Measurements from ENCODE around the gene TNIP1.

TNIP1 gene

GRCh38 chr5:151071848-151072629 lies 8.8 kb downstream of the TNIP1 start:
- TF ChIP-seq POLR2A (IDR thresholded peaks at IDR 0.05; ENCODE audit: low read depth, low read length) = no peak
- no peak for TF ChIP-seq POLR2AphosphoS5 (IDR thresholded peaks at IDR 0.05; ENCODE audit: low read depth, low read length)
- TF ChIP-seq TAF1 (IDR thresholded peaks at IDR 0.05; ENCODE audit: borderline replicate concordance, low read depth, low read length) = no peak
- FAIRE-seq (no peak), DNase-seq (ENCODE audit: insufficient read length) (no peak)

GRCh38 chr5:151071021-151071420 lies 9.8 kb downstream of the TNIP1 start:
- TF ChIP-seq POLR2A (IDR thresholded peaks at IDR 0.05; ENCODE audit: low read depth, low read length) (no peak), TAF1 (IDR thresholded peaks at IDR 0.05; ENCODE audit: borderline replicate concordance, low read depth, low read length) (no peak), POLR2AphosphoS5 (IDR thresholded peaks at IDR 0.05; ENCODE audit: low read depth, low read length) (no peak)
- FAIRE-seq (no peak), DNase-seq (ENCODE audit: insufficient read length) (no peak)

GRCh38 chr5:151070449-151070848 lies 10.4 kb downstream of the TNIP1 start:
- FAIRE-seq (no peak), DNase-seq (ENCODE audit: insufficient read length) (no peak)
- no peak for TF ChIP-seq POLR2AphosphoS5 (IDR thresholded peaks at IDR 0.05; ENCODE audit: low read depth, low read length)
- TF ChIP-seq TAF1 (IDR thresholded peaks at IDR 0.05; ENCODE audit: borderline replicate concordance, low read depth, low read length) = no peak
- TF ChIP-seq POLR2A (IDR thresholded peaks at IDR 0.05; ENCODE audit: low read depth, low read length) = no peak

GRCh38 chr5:151068433-151069197 lies 12.2 kb downstream of the TNIP1 start:
- FAIRE-seq (peak; percentile 73), DNase-seq (ENCODE audit: insufficient read length) (no peak)

GRCh38 chr5:151067632-151068432 lies 13.0 kb downstream of the TNIP1 start:
- no peak for DNase-seq (ENCODE audit: insufficient read length)
- FAIRE-seq = peak; percentile 9
- TF ChIP-seq POLR2A (IDR thresholded peaks at IDR 0.05; ENCODE audit: low read depth, low read length) (no peak), TAF1 (IDR thresholded peaks at IDR 0.05; ENCODE audit: borderline replicate concordance, low read depth, low read length) (no peak)

More at GRCh38 chr5:151068433-151069197, 12.2 kb downstream of the TNIP1 start:
- 0 out of 2 replicates have a peak, but pooled peaks have one; percentile 15 for TF ChIP-seq POLR2AphosphoS5 (IDR thresholded peaks at IDR 0.05; ENCODE audit: low read depth, low read length)
- no peak for TF ChIP-seq TAF1 (IDR thresholded peaks at IDR 0.05; ENCODE audit: borderline replicate concordance, low read depth, low read length)

- DNase-seq (ENCODE audit: insufficient read length) = no peak
- peak; percentile 9 for FAIRE-seq
- no peak for TF ChIP-seq POLR2AphosphoS5 (IDR thresholded peaks at IDR 0.05; ENCODE audit: low read depth, low read length)
- no peak for TF ChIP-seq TAF1 (IDR thresholded peaks at IDR 0.05; ENCODE audit: borderline replicate concordance, low read depth, low read length)
- no peak for TF ChIP-seq POLR2A (IDR thresholded peaks at IDR 0.05; ENCODE audit: low read depth, low read length)
Observed at GRCh38 chr5:151066920-151067319, 13.9 kb downstream of the TNIP1 start.

GRCh38 chr5:151065609-151066008 lies 15.2 kb downstream of the TNIP1 start:
- no peak for DNase-seq (ENCODE audit: insufficient read length)

GRCh38 chr5:151064916-151065499 lies 15.8 kb downstream of the TNIP1 start:
- DNase-seq (ENCODE audit: insufficient read length) = no peak
- no peak for FAIRE-seq
- TF ChIP-seq POLR2AphosphoS5 (IDR thresholded peaks at IDR 0.05; ENCODE audit: low read depth, low read length) = no peak
- no peak for TF ChIP-seq TAF1 (IDR thresholded peaks at IDR 0.05; ENCODE audit: borderline replicate concordance, low read depth, low read length)
- TF ChIP-seq POLR2A (IDR thresholded peaks at IDR 0.05; ENCODE audit: low read depth, low read length) = no peak

More at GRCh38 chr5:151065609-151066008, 15.2 kb downstream of the TNIP1 start:
- FAIRE-seq = no peak
- TF ChIP-seq POLR2A (IDR thresholded peaks at IDR 0.05; ENCODE audit: low read depth, low read length) (no peak), TAF1 (IDR thresholded peaks at IDR 0.05; ENCODE audit: borderline replicate concordance, low read depth, low read length) (no peak), POLR2AphosphoS5 (IDR thresholded peaks at IDR 0.05; ENCODE audit: low read depth, low read length) (no peak)

- FAIRE-seq (peak; percentile 14), DNase-seq (ENCODE audit: insufficient read length) (no peak)
- TF ChIP-seq POLR2A (IDR thresholded peaks at IDR 0.05; ENCODE audit: low read depth, low read length) (0 out of 2 replicates have a peak, but pooled peaks have one; percentile 15), POLR2AphosphoS5 (IDR thresholded peaks at IDR 0.05; ENCODE audit: low read depth, low read length) (no peak), TAF1 (IDR thresholded peaks at IDR 0.05; ENCODE audit: borderline replicate concordance, low read depth, low read length) (no peak)
Observed at GRCh38 chr5:151063142-151063989, 17.5 kb downstream of the TNIP1 start.

All from GM12892 (cell line).